ENCODE data around the gene SLAMF1.

- TF ChIP-seq HNF4A (conservative IDR thresholded peaks at IDR 0.05) (no peak), RAD21 (IDR thresholded peaks at IDR 0.05) (no peak), YY1 (IDR thresholded peaks at IDR 0.05) (no peak), HNF4G (IDR thresholded peaks at IDR 0.05) (no peak), GABPA (IDR thresholded peaks at IDR 0.05 in 1 of 2, conservative IDR thresholded peaks at IDR 0.05 in 1 of 2) (no peak), MAX (IDR thresholded peaks at IDR 0.05) (no peak), FOXA1 (IDR thresholded peaks at IDR 0.05) (no peak), RXRA (IDR thresholded peaks at IDR 0.05) (no peak)
- TF ChIP-seq, protein P1, sequence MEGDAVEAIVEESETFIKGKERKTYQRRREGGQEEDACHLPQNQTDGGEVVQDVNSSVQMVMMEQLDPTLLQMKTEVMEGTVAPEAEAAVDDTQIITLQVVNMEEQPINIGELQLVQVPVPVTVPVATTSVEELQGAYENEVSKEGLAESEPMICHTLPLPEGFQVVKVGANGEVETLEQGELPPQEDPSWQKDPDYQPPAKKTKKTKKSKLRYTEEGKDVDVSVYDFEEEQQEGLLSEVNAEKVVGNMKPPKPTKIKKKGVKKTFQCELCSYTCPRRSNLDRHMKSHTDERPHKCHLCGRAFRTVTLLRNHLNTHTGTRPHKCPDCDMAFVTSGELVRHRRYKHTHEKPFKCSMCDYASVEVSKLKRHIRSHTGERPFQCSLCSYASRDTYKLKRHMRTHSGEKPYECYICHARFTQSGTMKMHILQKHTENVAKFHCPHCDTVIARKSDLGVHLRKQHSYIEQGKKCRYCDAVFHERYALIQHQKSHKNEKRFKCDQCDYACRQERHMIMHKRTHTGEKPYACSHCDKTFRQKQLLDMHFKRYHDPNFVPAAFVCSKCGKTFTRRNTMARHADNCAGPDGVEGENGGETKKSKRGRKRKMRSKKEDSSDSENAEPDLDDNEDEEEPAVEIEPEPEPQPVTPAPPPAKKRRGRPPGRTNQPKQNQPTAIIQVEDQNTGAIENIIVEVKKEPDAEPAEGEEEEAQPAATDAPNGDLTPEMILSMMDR (IDR thresholded peaks at IDR 0.05; ENCODE audit: low read depth, low read length, missing input control) = no peak
- TF ChIP-seq, protein P2, sequence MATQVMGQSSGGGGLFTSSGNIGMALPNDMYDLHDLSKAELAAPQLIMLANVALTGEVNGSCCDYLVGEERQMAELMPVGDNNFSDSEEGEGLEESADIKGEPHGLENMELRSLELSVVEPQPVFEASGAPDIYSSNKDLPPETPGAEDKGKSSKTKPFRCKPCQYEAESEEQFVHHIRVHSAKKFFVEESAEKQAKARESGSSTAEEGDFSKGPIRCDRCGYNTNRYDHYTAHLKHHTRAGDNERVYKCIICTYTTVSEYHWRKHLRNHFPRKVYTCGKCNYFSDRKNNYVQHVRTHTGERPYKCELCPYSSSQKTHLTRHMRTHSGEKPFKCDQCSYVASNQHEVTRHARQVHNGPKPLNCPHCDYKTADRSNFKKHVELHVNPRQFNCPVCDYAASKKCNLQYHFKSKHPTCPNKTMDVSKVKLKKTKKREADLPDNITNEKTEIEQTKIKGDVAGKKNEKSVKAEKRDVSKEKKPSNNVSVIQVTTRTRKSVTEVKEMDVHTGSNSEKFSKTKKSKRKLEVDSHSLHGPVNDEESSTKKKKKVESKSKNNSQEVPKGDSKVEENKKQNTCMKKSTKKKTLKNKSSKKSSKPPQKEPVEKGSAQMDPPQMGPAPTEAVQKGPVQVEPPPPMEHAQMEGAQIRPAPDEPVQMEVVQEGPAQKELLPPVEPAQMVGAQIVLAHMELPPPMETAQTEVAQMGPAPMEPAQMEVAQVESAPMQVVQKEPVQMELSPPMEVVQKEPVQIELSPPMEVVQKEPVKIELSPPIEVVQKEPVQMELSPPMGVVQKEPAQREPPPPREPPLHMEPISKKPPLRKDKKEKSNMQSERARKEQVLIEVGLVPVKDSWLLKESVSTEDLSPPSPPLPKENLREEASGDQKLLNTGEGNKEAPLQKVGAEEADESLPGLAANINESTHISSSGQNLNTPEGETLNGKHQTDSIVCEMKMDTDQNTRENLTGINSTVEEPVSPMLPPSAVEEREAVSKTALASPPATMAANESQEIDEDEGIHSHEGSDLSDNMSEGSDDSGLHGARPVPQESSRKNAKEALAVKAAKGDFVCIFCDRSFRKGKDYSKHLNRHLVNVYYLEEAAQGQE (IDR thresholded peaks at IDR 0.05) = no peak
Observed at GRCh38 chr1:160560045-160560705, 86.7 kb downstream of the SLAMF1 start.
